Testis (tissue), 5 donors: ENCODE results near the gene KATNIP. TPM values are rescaled to one million over a fixed set of nuclear protein-coding genes. Genes with fewer than 3 reads are reported as not detected.

Experiments used
- DNase-seq: peaks from one replicate; pipeline ENCODE4 v3.0.0-alpha.2; 2019
- H3K27ac ChIP-seq, 2 donors: fragments of 200-600 bp; sonication (generic); one replicate each; pipeline ENCODE4 v1.5.1; 2019
- H3K27me3 ChIP-seq: fragments of 200-600 bp; sonication (generic); one replicate; pipeline ENCODE4 v1.5.1; 2019
- H3K36me3 ChIP-seq: fragments of 200-600 bp; sonication (generic); one replicate; pipeline ENCODE4 v1.5.1; 2017; ENCODE audit warnings: low read depth; ENCODE audit errors: missing control alignments
- H3K4me1 ChIP-seq: fragments of 200-600 bp; sonication (generic); one replicate; pipeline ENCODE4 v1.5.1; 2019
- H3K4me3 ChIP-seq, 2 donors: fragments of 200-600 bp; sonication (generic); one replicate each; pipeline ENCODE4 v1.5.1; 2017 to 2019
- H3K9me3 ChIP-seq: fragments of 200-600 bp; sonication (generic); one replicate; pipeline ENCODE4 v1.5.1; 2017
- POLR2A ChIP-seq: fragments of 450-650 bp; IDR thresholded peaks from one replicate; pipeline ENCODE4 v1.6.1; 2017; ENCODE audit warnings: antibody characterized with exemption, mild to moderate bottlenecking, moderate library complexity
- WGBS, 2 donors: methylation state at CpG; one replicate each; pipeline ENCODE4 v1.1.5; 2018; 5-methylcytosine and 5-hydroxymethylcytosine counted together
- intact Hi-C: fragments of 100-400 bp; cut with DNase I; formaldehyde crosslinking; loops from one replicate; pipeline ENCODE4 v1.15.1; 2023; ENCODE audit warnings: low total_unique reads
- long read RNA-seq, 2 donors: transcript quantifications; one replicate each; lab custom pipeline, GENCODE V29; 2026
- polyA plus RNA-seq: library from polyadenylated mRNA; stranded (reverse); fragments of 350-450 nt; fragmentation: Illumina TruSeq; extraction: RNeasy Lipid Tissue Mini Kit (QIAGEN cat#74804); gene quantifications from one replicate; pipeline ENCODE4 v1.2.3, GENCODE V29; 2014; ENCODE audit warnings: low read depth, low replicate concordance; ENCODE audit not compliant: insufficient read depth
- total RNA-seq, 2 donors: library from RNA; depleted of rRNA; stranded (reverse); fragments of >200 nt; gene quantifications; one replicate each; pipeline ENCODE4 v1.2.3, GENCODE V29; 2016
- TF ChIP-seq, protein P1 (sequence below), 3 experiments: fragments of 450-650 bp in 2 of 3; fragments of 200-600 bp in 1 of 3; sonication (generic) in 1 of 3; IDR thresholded peaks; one replicate each; pipeline ENCODE4 v1.5.1; 2016 to 2019; ENCODE audit warnings: antibody characterized with exemption in 3 of 3, mild to moderate bottlenecking in 2 of 3, moderate library complexity in 1 of 3

The KATNIP gene
- 10 to 100 TPM; 48.6 to 80.2 TPM for total RNA-seq
- polyA plus RNA-seq: 43.2 TPM
- long read RNA-seq, donor 1, partial matches to known transcripts: 6 of 6 reads
- long read RNA-seq, donor 1, other reads (novel, unspliced or antisense): 0 of 6 reads
- long read RNA-seq, donor 2: 0 reads

DNA sequence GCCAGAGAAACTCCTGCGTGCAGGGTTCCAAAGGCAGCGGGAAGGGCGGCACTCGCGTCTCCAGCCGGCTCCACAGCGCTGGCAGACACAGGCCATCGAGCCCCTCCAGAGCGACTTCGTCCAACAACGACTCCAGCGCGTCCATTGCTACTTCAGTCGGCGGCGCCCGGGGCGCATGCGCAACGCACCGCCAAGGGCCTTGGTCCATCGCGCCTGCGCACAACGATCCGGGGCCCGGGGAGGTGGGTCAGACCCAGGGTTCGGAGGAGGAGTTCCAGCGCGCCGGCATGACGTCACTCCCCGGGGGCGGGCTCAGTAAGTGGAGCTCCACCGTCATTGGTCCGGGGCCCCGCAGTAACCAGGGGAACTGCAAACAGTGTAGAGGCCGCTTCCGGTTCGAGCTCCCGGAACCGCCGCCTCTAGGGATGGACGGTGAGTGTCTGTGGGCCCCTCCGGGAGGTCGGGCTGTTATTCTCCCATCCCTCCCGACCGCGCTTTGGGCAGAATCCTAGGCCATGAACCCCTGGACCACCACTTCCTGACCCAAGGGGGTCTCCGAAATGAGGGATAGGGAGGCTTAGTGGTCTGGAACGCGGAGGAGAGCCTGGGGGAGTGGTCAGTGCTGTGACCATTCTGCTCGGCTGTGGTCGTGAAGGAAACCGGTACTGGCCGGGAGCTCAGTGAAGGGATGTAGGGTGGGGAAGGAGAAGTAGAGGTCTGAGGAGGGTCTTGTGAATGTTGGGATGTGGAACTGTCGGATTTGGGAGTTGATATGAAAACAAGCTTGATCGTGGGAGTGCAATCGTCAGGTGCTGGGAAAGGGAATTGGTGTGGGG, at the start of gene KATNIP, which contains the start of gene GTF3C1:
KATNIP (plus strand) TSS at position 399 of the 836 bp plus-strand sequence; CDS start at position 426, 27 bp downstream.
GTF3C1 (minus strand) TSS at position 168 of the 836 bp plus-strand sequence; CDS start at position 145, 23 bp downstream.
- Histone ChIP-seq H3K4me3 (peak within 1 kb of the TSS; percentile 77 to 80), H3K36me3 (no peaks in the 10 kb centered on the region), H3K9me3 (no peaks in the 10 kb centered on the region), H3K4me1 (peaks cover 24% of the 10 kb centered on the region), H3K27me3 (no peaks in the 10 kb centered on the region), H3K27ac (peak within 1 kb of the TSS; percentile 52 to 71)
- 0% methylated on average over 14 to 56 of the region's 59 CpGs for WGBS, 2 donors
- DNase-seq: peak; percentile 100
- intact Hi-C loops: no loop called here
- TF ChIP-seq POLR2A: peak; percentile 1
- TF ChIP-seq, protein P1, sequence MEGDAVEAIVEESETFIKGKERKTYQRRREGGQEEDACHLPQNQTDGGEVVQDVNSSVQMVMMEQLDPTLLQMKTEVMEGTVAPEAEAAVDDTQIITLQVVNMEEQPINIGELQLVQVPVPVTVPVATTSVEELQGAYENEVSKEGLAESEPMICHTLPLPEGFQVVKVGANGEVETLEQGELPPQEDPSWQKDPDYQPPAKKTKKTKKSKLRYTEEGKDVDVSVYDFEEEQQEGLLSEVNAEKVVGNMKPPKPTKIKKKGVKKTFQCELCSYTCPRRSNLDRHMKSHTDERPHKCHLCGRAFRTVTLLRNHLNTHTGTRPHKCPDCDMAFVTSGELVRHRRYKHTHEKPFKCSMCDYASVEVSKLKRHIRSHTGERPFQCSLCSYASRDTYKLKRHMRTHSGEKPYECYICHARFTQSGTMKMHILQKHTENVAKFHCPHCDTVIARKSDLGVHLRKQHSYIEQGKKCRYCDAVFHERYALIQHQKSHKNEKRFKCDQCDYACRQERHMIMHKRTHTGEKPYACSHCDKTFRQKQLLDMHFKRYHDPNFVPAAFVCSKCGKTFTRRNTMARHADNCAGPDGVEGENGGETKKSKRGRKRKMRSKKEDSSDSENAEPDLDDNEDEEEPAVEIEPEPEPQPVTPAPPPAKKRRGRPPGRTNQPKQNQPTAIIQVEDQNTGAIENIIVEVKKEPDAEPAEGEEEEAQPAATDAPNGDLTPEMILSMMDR (IDR thresholded peaks at IDR 0.05): no peak

GRCh38 chr16:27500801-27501200, 49.1 kb upstream of the KATNIP start:
- no peak for DNase-seq
- no peaks in the 10 kb centered on the region for H3K36me3 ChIP-seq
- no peak overlapping the region for H3K4me3 ChIP-seq
- WGBS, 2 donors: 87 to 88% methylated on average over 3 of the region's 3 CpGs
- intact Hi-C loops: no loop called here
- no peak overlapping the region for H3K27ac ChIP-seq
- H3K27me3 ChIP-seq: no peaks in the 10 kb centered on the region
- H3K9me3 ChIP-seq: no peaks in the 10 kb centered on the region
- H3K4me1 ChIP-seq: no peaks in the 10 kb centered on the region
- TF ChIP-seq, protein P1 (IDR thresholded peaks at IDR 0.05): no peak
- no peak for TF ChIP-seq POLR2A

GRCh38 chr16:27503662-27504061, 46.3 kb upstream of the KATNIP start:
- H3K4me3 ChIP-seq: no peak overlapping the region
- no peak for DNase-seq
- 75 to 84% methylated on average over 5 of the region's 5 CpGs for WGBS, 2 donors
- TF ChIP-seq, protein P1 (IDR thresholded peaks at IDR 0.05): no peak
- TF ChIP-seq POLR2A: no peak
- no peaks in the 10 kb centered on the region for H3K9me3 ChIP-seq
- H3K27me3 ChIP-seq: no peaks in the 10 kb centered on the region
- H3K4me1 ChIP-seq: no peaks in the 10 kb centered on the region
- H3K27ac ChIP-seq: no peak overlapping the region
- intact Hi-C loops: no loop called here
- no peaks in the 10 kb centered on the region for H3K36me3 ChIP-seq

- intact Hi-C loops: no loop called here
- TF ChIP-seq POLR2A: no peak
- Histone ChIP-seq H3K4me1 (no peaks in the 10 kb centered on the region), H3K9me3 (no peaks in the 10 kb centered on the region), H3K27me3 (no peaks in the 10 kb centered on the region), H3K27ac (no peak overlapping the region), H3K4me3 (no peak overlapping the region), H3K36me3 (no peaks in the 10 kb centered on the region)
- 94% methylated on average over 12 to 13 of the region's 13 CpGs for WGBS, 2 donors
- DNase-seq: no peak
Measured at GRCh38 chr16:27505297-27506236, 44.4 kb upstream of the KATNIP start.
